HG03060 (cell line): ENCODE measurements around the gene LHFPL2.

ENCODE experiments used
- ATAC-seq: cut with Tn5 transposase; IDR thresholded peaks from one replicate; pipeline ENCODE4 v1.9.1; 2021; ENCODE audit warnings: low read depth, moderate number of reproducible peaks; ENCODE audit not compliant: unreplicated experiment

LHFPL2 gene

GRCh38 chr5:78600687-78601414, 47.7 kb downstream of the LHFPL2 start:
- ATAC-seq, result no peak

GRCh38 chr5:78598973-78599372, 49.6 kb downstream of the LHFPL2 start:
- ATAC-seq, result no peak

GRCh38 chr5:78597974-78598371, 50.6 kb downstream of the LHFPL2 start:
- no peak for ATAC-seq

DNA sequence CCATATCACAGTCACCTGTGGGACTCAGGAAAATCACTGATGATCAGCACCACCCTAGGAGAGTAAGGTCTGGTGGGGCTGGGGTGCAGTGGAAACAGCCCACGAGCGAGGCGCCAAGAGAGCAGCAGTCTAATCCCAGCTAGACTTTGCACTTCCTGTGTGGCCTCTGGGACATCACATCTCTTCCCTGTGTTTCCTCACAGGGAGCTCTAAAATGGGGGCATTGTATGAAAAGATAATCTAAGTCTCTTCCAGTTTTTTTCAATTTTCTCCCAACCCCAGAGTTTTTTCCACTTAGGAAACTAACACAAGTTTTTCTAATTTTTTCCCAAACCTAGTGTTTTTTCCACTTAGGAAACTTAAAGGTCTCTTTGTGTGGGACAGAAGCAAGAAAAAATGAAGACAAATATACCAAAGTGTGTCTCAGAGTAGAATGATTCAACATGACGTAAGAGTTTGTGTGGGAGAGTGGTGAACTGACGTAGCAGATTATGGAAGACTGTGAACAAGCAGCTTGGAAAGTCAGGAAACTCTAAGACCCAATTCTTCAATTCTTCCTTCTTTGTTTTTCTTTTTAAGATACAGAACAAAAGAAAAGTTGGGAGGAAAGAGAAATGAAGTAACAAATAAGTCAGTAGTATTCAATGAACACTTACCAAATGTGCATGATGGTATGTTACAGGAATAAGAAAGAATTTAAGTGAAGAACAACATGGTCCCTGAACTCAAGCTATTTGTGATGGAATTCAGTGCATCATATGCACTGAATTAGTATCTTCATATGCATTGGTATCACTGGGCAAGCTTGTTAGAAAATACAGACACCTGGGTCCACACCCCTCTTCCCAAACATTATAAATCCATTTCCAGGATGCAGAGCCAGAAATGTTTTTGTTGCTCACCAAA, 51.3 kb downstream of the LHFPL2 start:
- ATAC-seq, result no peak

- ATAC-seq, result no peak
Observed at GRCh38 chr5:78595458-78595921, 53.1 kb downstream of the LHFPL2 start.

GRCh38 chr5:78594610-78595457, 53.7 kb downstream of the LHFPL2 start:
- ATAC-seq, result no peak

DNA sequence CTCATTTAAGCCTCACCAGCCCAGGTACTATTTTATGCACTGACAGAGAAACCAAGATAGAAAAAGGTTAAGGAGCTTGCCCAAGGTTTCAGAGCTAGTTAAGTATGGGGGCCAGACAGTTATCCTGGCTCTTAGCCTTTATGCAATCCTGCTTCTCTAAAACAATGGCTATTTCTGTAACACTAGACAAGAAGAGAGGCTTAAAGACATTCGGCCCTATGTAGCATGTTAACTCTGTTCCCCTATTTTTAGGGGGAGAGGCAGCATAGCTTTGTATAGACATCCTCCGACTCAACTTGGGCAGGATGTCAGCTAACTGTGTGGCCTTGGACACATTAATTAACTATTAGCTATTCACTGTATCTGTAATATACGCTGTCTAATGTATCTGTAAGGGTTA, 54.6 kb downstream of the LHFPL2 start:
- no peak for ATAC-seq

- ATAC-seq, result no peak
Observed at GRCh38 chr5:78593465-78593864, 55.1 kb downstream of the LHFPL2 start.

GRCh38 chr5:78592735-78593386, 55.7 kb downstream of the LHFPL2 start:
- ATAC-seq, result no peak

DNA sequence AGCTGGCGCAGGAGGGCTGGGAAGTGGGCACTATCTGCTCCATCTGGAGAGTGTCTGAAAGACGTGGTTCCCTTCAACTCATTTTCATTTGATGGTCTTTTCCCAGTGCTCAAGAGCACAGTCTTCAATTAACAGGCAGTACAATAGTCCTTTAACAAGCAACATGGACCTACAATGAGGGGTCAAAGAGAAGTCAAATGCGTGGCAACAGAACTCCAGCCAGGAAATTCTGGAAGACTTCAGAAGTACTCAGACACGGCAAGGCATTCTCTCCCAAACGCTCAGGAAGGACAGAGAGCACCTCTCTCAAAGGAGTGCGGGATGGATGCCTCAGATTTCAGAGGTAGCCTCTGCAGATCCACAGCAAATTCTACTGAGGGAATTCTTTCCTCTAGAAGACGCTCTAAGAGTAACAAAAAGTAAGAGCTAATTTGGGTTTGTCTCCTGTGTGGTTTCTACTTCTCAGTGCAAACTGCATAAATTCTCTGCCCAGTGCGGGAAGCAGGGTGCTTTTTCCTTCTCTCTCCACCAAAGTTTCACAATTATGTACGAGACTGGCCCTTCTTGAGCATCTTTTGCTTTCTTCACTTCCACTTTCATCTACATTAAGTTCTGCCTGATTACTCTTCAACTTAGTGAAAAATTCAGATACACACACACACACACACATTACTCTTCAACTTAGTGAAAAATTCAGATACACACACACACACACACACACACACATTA, 56.4 kb downstream of the LHFPL2 start:
- ATAC-seq, result no peak

- no peak for ATAC-seq
Observed at GRCh38 chr5:78591138-78591612, 57.4 kb downstream of the LHFPL2 start.

- no peak for ATAC-seq
Observed at GRCh38 chr5:78589923-78590322, 58.6 kb downstream of the LHFPL2 start.

- ATAC-seq, result no peak
Observed at GRCh38 chr5:78588507-78588906, 60.1 kb downstream of the LHFPL2 start.

DNA sequence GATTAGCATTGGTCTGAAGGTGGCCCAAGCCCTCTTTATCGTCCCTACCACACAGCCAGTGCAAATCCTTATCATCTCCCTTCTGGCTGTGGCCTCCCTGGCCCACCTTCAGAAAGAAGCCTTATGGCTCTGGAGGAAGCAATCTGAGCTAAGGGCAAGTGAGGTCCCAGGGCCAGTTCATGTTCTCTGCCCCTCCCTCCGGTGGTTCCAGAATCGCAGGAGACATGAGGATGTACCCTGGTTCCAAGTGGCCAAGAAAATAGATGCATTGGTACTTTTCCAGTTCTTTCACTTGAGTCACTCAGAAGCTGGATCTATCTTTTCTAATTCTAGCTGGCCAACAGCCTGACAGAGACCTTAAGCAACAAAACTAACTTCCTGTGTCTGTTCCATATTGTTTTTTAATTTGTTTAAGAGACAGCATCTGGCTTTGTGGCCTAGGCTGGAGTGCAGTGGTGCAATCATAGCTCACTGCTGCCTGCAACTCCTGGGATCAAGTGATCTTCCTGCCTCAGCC, 60.7 kb downstream of the LHFPL2 start:
- no peak for ATAC-seq

DNA sequence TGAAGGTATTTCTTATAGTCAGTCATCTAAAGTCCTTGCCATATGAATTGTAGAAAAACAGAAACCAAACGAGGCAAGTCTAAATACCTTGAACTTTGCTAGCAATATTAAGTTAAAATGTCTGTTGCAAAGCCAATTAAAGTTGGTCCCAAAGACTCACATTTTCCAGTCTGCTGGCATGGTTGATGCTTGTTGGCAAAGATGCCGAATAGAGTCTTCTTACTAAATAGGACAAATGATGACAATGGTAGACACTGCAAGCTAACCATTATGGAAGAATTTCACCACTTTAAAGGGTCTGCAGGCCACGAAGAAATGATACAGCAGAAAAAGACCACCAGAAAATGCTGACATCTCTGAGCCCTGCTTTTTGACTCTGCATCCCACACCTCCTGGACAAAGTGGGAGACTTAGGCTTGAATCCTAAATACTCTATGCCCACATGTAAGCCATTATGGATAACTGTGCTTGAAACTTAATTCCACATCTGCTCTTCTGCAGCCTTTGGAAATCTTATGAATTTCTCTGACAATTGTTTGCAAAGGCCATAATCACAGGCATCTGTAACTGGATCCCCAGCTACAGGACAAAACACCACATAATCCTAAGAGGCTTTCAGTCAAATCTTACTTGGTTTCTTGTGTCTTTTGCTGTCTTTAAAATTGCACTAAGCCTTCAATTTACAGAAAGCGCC, 61.3 kb downstream of the LHFPL2 start:
- no peak for ATAC-seq

DNA sequence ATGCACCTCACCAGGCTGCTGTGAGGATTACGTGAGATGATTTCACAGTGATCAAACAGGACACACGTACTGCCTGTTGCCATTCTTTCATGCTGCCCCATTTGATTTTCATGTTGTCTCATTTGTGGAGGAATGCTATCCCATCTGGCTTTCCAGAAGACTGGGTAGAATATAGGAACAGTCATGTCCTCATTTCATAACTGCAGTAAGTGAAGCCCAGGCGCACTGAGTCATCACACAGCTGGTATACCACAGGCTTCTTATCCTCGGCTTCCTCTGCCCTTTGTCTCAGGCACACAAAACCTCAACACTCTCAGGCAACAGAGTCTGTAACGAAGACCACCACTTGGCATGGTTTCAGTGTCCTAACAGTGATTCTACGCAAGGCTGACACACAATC, 62.3 kb downstream of the LHFPL2 start:
- ATAC-seq, result no peak

- ATAC-seq, result no peak
Observed at GRCh38 chr5:78578015-78578414, 70.6 kb downstream of the LHFPL2 start.

DNA sequence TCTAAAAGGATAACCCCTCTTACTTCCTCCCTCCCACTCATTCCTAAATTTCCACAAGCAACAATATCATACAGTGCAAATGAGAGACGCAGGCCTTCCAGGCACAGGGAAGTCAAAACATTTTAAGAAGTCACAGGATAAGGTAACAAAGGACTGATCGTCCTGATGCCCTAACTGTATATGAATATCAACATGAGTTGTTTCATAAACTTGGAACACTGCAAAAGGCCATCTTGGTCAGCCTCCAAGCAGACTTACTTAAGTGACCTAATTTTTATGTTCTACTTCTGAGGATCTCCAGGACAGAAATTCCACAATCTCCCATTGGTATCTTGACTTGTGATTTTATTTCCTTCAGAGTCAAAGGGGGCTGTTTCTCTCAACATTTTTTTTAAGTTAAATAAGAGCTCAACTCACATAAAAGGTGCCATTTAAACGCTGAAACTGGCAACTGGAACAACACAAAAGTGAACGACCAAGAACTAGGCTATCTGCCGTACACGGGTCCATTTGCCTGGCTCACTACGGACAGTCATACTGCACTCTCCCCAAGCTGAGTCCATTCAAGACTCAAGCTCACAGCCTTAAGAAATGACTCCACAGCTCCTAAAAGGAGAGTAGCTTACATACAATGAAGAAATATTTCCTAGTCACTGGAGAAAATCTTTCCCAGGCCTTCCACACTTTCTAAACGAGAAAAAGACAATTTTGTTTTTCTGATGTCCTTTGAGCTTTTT, 71.3 kb downstream of the LHFPL2 start:
- no peak for ATAC-seq
